Measurements from ENCODE around the gene MYO7A. TPM values are rescaled to one million over a fixed set of nuclear protein-coding genes. Genes with fewer than 3 reads are reported as not detected.

The MYO7A gene
- total and polyA plus RNA-seq, 8 donors: 1.4 to 29.2 (median 3.3) TPM

DNA sequence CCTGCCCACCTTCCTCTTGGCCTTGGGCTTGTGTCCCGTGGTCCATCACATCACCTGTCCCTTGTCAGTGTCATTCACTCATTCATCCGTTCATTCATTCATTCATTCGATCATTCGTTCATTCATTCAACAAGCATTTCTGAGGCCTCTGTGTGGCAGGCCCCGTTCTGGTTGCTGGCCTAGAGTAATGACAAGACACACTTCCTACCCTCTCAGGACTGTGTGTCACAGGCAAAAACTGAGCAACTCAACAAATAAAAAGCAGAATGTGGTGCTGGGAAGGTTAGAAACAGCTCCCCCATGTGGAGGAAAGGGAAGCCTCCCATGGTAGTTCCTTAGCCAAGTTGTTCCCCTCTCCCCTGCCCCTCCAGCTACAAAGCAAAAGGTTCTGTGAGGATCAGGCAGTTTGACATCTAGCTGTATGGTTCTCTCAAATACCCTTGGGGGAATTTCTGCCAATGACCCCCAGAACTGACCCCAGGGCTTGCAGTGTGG lies 27.0 kb upstream of the MYO7A start:
- DNase-seq: no peak
- intact Hi-C loops (cut with DNase I; ENCODE audit: low total_unique reads): no loop called here
- no peak for TF ChIP-seq EP300 (IDR thresholded peaks at IDR 0.05)
- peak in 1 of 7 experiments; percentile 9 for TF ChIP-seq CTCF (IDR thresholded peaks at IDR 0.05)
- TF ChIP-seq POLR2AphosphoS5 (IDR thresholded peaks at IDR 0.05): no peak
- TF ChIP-seq POLR2A (IDR thresholded peaks at IDR 0.05): no peak
- Histone ChIP-seq H3K36me3 (peaks cover 0 to 34% (median 25%) of the 10 kb centered on the region in 4 donors), H3K9me3 (no peaks in the 10 kb centered on the region), H3K27me3 (no peaks in the 10 kb centered on the region), H3K4me3 (no peak overlapping the region), H3K4me1 (peaks cover 0 to 21% (median 8%) of the 10 kb centered on the region in 4 donors), H3K27ac (no peak overlapping the region)
- WGBS, 5 donors: 86 to 92% (median 91%) methylated on average over 5 of the region's 5 CpGs

- intact Hi-C loops (cut with DNase I; ENCODE audit: low total_unique reads): no loop called here
- peaks cover 6 to 29% (median 19%) of the 10 kb centered on the region in 4 donors for H3K4me1 ChIP-seq
- peaks cover 0 to 34% (median 25%) of the 10 kb centered on the region in 4 donors for H3K36me3 ChIP-seq
- WGBS, 5 donors: 88 to 92% (median 90%) methylated on average over 23 to 37 of the region's 37 CpGs
- no peak for DNase-seq
- TF ChIP-seq CTCF (IDR thresholded peaks at IDR 0.05): no peak
- no peak for TF ChIP-seq POLR2AphosphoS5 (IDR thresholded peaks at IDR 0.05)
- TF ChIP-seq POLR2A (IDR thresholded peaks at IDR 0.05): no peak
- TF ChIP-seq EP300 (IDR thresholded peaks at IDR 0.05): no peak
- no peak within 1 kb of the TSS for H3K4me3 ChIP-seq
- no peaks in the 10 kb centered on the region for H3K27me3 ChIP-seq
- H3K27ac ChIP-seq: no peak within 1 kb of the TSS
- H3K9me3 ChIP-seq: no peaks in the 10 kb centered on the region
Observed at GRCh38 chr11:77102246-77103210, 25.5 kb upstream of the MYO7A start, which contains the start of gene OMP. Gene OMP, plus strand, starts transcription at chr11:77102840. Its CDS starts 0 bp downstream, at chr11:77102840.

GRCh38 chr11:77103319-77103718 lies 24.7 kb upstream of the MYO7A start:
- Histone ChIP-seq H3K4me1 (peaks cover 14 to 36% (median 27%) of the 10 kb centered on the region in 4 donors), H3K4me3 (no peak overlapping the region), H3K27me3 (no peaks in the 10 kb centered on the region), H3K9me3 (no peaks in the 10 kb centered on the region), H3K36me3 (peaks cover 0 to 34% (median 25%) of the 10 kb centered on the region in 4 donors), H3K27ac (no peak overlapping the region)
- DNase-seq: no peak
- intact Hi-C loops (cut with DNase I; ENCODE audit: low total_unique reads): no loop called here
- 68 to 90% (median 81%) methylated on average over 2 of the region's 2 CpGs for WGBS, 5 donors
- no peak for TF ChIP-seq POLR2A (IDR thresholded peaks at IDR 0.05)
- no peak for TF ChIP-seq POLR2AphosphoS5 (IDR thresholded peaks at IDR 0.05)
- TF ChIP-seq CTCF (IDR thresholded peaks at IDR 0.05): no peak
- no peak for TF ChIP-seq EP300 (IDR thresholded peaks at IDR 0.05)

- Histone ChIP-seq H3K4me1 (peaks cover 16 to 48% (median 30%) of the 10 kb centered on the region in 4 donors), H3K36me3 (peaks cover 0 to 34% (median 25%) of the 10 kb centered on the region in 4 donors), H3K27me3 (no peaks in the 10 kb centered on the region), H3K27ac (no peak overlapping the region), H3K9me3 (no peaks in the 10 kb centered on the region), H3K4me3 (no peak overlapping the region)
- no peak for DNase-seq
- TF ChIP-seq POLR2AphosphoS5 (IDR thresholded peaks at IDR 0.05): no peak
- TF ChIP-seq POLR2A (IDR thresholded peaks at IDR 0.05): no peak
- intact Hi-C loops (cut with DNase I; ENCODE audit: low total_unique reads): no loop called here
- WGBS, 5 donors: 75 to 90% (median 86%) methylated on average over 2 to 8 of the region's 8 CpGs
Observed at GRCh38 chr11:77104727-77105126, 23.3 kb upstream of the MYO7A start.
